ENCODE measurements around the gene SQOR.

The SQOR gene

GRCh38 chr15:45704329-45705249, 69.8 kb downstream of the SQOR start:
- peak in 1 of 2 donors; percentile 12 for DNase-seq (ENCODE audit: low read depth in 2 of 2, low spot score in 1 of 2)

GRCh38 chr15:45705510-45706473, 71.0 kb downstream of the SQOR start:
- DNase-seq (ENCODE audit: low read depth in 2 of 2, low spot score in 1 of 2), result peak; percentile 19 to 23

- DNase-seq (ENCODE audit: low read depth in 2 of 2, low spot score in 1 of 2), result no peak
Measured at GRCh38 chr15:45710657-45711056, 75.8 kb downstream of the SQOR start.

GRCh38 chr15:45714590-45715488, 80.0 kb downstream of the SQOR start:
- DNase-seq (ENCODE audit: low read depth in 2 of 2, low spot score in 1 of 2), result no peak

GRCh38 chr15:45715528-45715927, 80.7 kb downstream of the SQOR start:
- DNase-seq (ENCODE audit: low read depth in 2 of 2, low spot score in 1 of 2), result no peak

GRCh38 chr15:45719490-45719889, 84.7 kb downstream of the SQOR start:
- no peak for DNase-seq (ENCODE audit: low read depth in 2 of 2, low spot score in 1 of 2)

- no peak for DNase-seq (ENCODE audit: low read depth in 2 of 2, low spot score in 1 of 2)
Measured at GRCh38 chr15:45720183-45720582, 85.4 kb downstream of the SQOR start.

- no peak for DNase-seq (ENCODE audit: low read depth in 2 of 2, low spot score in 1 of 2)
Measured at GRCh38 chr15:45728641-45729040, 93.8 kb downstream of the SQOR start.

GRCh38 chr15:45729141-45729540, 94.3 kb downstream of the SQOR start:
- DNase-seq (ENCODE audit: low read depth in 2 of 2, low spot score in 1 of 2), result no peak

- DNase-seq (ENCODE audit: low read depth in 2 of 2, low spot score in 1 of 2), result no peak
Measured at GRCh38 chr15:45731343-45731742, 96.5 kb downstream of the SQOR start.

- DNase-seq (ENCODE audit: low read depth in 2 of 2, low spot score in 1 of 2), result no peak
Measured at GRCh38 chr15:45732662-45733061, 97.8 kb downstream of the SQOR start.

GRCh38 chr15:45734260-45734711, 99.5 kb downstream of the SQOR start:
- DNase-seq (ENCODE audit: low read depth in 2 of 2, low spot score in 1 of 2), result no peak

Data from stimulated activated CD8-positive, alpha-beta memory T cell treated with anti-CD3 and anti-CD28 coated beads, Interleukin-4, amount 100 ng/mL, for 4 hours (primary cell).